HuH-7 (cell line): ENCODE data around the gene POLR2L.

Source experiments
- DNase-seq: peaks from one replicate; pipeline ENCODE4 v3.0.0; 2011; ENCODE audit warnings: low spot score

The POLR2L gene

GRCh38 chr11:868802-869201 lies 26.5 kb upstream of the POLR2L start:
- no peak for DNase-seq

GRCh38 chr11:868394-868793 lies 26.1 kb upstream of the POLR2L start:
- no peak for DNase-seq

- DNase-seq = no peak
Measured at GRCh38 chr11:867856-868358, 25.6 kb upstream of the POLR2L start.

- DNase-seq = no peak
Measured at GRCh38 chr11:866481-866880, 24.2 kb upstream of the POLR2L start.

GRCh38 chr11:865462-866430 lies 23.4 kb upstream of the POLR2L start:
- no peak for DNase-seq

- no peak for DNase-seq
Measured at GRCh38 chr11:864898-865297, 22.6 kb upstream of the POLR2L start.

- DNase-seq = no peak
Measured at GRCh38 chr11:863910-864827, 21.8 kb upstream of the POLR2L start.

- no peak for DNase-seq
Measured at GRCh38 chr11:863023-863909, 20.9 kb upstream of the POLR2L start.

GRCh38 chr11:862696-863022 lies 20.3 kb upstream of the POLR2L start:
- DNase-seq = no peak

GRCh38 chr11:862081-862661 lies 19.8 kb upstream of the POLR2L start:
- DNase-seq = no peak

GRCh38 chr11:861105-861479 lies 18.8 kb upstream of the POLR2L start:
- DNase-seq = no peak

- DNase-seq = no peak
Measured at GRCh38 chr11:860234-861104, 18.1 kb upstream of the POLR2L start.

- no peak for DNase-seq
Measured at GRCh38 chr11:859394-860131, 17.2 kb upstream of the POLR2L start.

GRCh38 chr11:858762-859339 lies 16.5 kb upstream of the POLR2L start:
- no peak for DNase-seq

GRCh38 chr11:858053-858761 lies 15.9 kb upstream of the POLR2L start:
- no peak for DNase-seq

- DNase-seq = no peak
Measured at GRCh38 chr11:856397-856796, 14.1 kb upstream of the POLR2L start.

GRCh38 chr11:855796-856195 lies 13.5 kb upstream of the POLR2L start:
- DNase-seq = no peak

GRCh38 chr11:855330-855674 lies 13.0 kb upstream of the POLR2L start:
- DNase-seq = no peak
